Measurements from ENCODE around the gene SLX9.

Gene SLX9

GRCh38 chr21:44931501-44932407 lies 8.1 kb upstream of the SLX9 start:
- no peak for TF ChIP-seq CTCF (IDR thresholded peaks at IDR 0.05; ENCODE audit: control insufficient read depth, extremely low read depth, insufficient read depth)
- no peak for DNase-seq (ENCODE audit: low read depth)
- no peak overlapping the region for H3K4me3 ChIP-seq (ENCODE audit: low read depth, low read length)

- DNase-seq (ENCODE audit: low read depth): no peak
- H3K4me3 ChIP-seq (ENCODE audit: low read depth, low read length): no peak overlapping the region
These were observed 7.2 kb upstream of the SLX9 start for GRCh38 chr21:44932408-44933181.

DNA sequence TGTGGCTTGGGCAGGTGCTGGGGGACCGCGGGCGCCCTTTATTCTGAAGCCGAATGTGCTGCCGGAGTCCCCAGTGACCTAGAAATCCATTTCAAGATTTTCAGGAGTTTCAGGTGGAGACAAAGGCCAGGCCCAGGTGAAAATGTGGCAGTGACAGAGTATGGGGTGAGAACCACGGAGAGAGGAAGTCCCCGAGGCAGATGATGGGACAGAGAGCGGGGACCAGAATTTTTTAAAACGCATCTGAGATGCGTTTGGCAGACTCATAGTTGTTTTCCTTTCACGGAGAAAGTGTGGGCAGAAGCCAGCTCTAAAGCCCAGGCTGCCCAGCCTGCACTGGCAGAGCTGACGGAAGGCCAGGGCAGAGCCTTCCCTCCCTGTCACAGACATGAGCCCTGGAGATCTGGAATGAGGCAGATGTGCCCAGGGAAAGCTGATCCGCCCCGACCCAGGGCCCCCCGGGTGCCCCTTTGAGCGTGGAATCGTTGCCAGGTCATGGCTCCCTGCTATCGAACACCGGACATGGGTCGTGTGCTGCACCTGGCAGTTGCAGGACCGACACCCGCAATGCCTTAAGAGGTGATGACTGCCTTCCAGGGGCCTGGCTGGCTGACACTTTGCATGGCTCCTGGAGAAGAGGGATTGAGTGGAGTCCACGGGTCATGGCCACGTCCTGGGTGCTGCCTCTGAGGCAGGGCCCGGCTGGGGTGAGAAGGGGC lies 6.5 kb upstream of the SLX9 start:
- no peak overlapping the region for H3K4me3 ChIP-seq (ENCODE audit: low read depth, low read length)
- DNase-seq (ENCODE audit: low read depth): no peak
- no peak for TF ChIP-seq CTCF (IDR thresholded peaks at IDR 0.05; ENCODE audit: control insufficient read depth, extremely low read depth, insufficient read depth)

More at GRCh38 chr21:44932408-44933181, 7.2 kb upstream of the SLX9 start:
- TF ChIP-seq CTCF (IDR thresholded peaks at IDR 0.05; ENCODE audit: control insufficient read depth, extremely low read depth, insufficient read depth): 0 out of 2 replicates have a peak, but pooled peaks have one; percentile 17

- H3K4me3 ChIP-seq (ENCODE audit: low read depth, low read length): no peak overlapping the region
- DNase-seq (ENCODE audit: low read depth): no peak
- no peak for TF ChIP-seq CTCF (IDR thresholded peaks at IDR 0.05; ENCODE audit: control insufficient read depth, extremely low read depth, insufficient read depth)
These were observed 5.9 kb upstream of the SLX9 start for GRCh38 chr21:44933918-44934260.

GRCh38 chr21:44934276-44934675 lies 5.6 kb upstream of the SLX9 start:
- no peak for TF ChIP-seq CTCF (IDR thresholded peaks at IDR 0.05; ENCODE audit: control insufficient read depth, extremely low read depth, insufficient read depth)
- no peak for DNase-seq (ENCODE audit: low read depth)
- no peak overlapping the region for H3K4me3 ChIP-seq (ENCODE audit: low read depth, low read length)

DNA sequence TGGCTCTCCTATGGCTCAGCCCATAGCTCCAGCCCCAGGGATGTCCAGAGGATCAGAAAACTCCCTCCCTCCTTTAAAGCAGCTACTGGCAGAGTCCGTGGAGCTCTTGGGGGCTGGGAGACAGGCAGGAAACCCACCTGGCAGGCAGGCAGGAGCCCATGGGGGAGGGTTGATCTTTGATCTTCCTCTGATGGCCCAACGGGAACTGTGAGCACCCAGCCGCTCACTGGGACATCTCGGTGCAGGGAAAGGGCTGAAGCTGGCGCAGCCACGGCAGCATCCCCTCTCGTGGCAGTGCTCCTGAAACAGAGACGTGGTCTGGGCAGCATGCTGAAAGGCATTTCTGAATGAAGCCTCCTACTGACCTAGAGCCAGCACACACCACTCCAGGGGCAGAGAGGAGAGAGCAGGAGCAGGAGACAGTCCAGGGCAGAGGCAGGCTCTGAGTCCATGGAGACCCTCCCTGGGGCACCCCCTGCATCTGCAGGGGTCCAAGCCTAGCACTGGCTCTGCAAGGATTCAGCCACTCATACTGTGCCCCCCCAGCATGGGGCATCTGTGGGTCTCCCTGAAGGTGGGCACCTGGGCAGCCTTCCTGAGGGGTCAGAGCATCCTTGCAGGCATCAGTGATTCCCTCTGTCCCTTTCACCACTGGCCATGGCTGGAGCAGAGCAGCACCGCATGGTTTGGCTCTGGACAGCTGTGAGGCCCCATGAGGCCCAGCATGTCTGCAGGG lies 4.9 kb upstream of the SLX9 start:
- H3K4me3 ChIP-seq (ENCODE audit: low read depth, low read length): no peak overlapping the region
- TF ChIP-seq CTCF (IDR thresholded peaks at IDR 0.05; ENCODE audit: control insufficient read depth, extremely low read depth, insufficient read depth): no peak
- no peak for DNase-seq (ENCODE audit: low read depth)

All from LNCaP clone FGC (cell line).